NCI-H82 treated with DMSO at 0.1 percent for 48 hours (cell line): Measurements from ENCODE around the gene MICB.
"Not testable (repeated sequence)": the region's sequence is repeated elsewhere in the genome, so short reads cannot be mapped to it uniquely, and the experiment has no call there.

Experiments
- DNase-seq: peaks from one replicate; lab custom pipeline; 2025; ENCODE audit not compliant: unreplicated experiment; lab: John Stamatoyannopoulos, UW

The MICB gene

DNA sequence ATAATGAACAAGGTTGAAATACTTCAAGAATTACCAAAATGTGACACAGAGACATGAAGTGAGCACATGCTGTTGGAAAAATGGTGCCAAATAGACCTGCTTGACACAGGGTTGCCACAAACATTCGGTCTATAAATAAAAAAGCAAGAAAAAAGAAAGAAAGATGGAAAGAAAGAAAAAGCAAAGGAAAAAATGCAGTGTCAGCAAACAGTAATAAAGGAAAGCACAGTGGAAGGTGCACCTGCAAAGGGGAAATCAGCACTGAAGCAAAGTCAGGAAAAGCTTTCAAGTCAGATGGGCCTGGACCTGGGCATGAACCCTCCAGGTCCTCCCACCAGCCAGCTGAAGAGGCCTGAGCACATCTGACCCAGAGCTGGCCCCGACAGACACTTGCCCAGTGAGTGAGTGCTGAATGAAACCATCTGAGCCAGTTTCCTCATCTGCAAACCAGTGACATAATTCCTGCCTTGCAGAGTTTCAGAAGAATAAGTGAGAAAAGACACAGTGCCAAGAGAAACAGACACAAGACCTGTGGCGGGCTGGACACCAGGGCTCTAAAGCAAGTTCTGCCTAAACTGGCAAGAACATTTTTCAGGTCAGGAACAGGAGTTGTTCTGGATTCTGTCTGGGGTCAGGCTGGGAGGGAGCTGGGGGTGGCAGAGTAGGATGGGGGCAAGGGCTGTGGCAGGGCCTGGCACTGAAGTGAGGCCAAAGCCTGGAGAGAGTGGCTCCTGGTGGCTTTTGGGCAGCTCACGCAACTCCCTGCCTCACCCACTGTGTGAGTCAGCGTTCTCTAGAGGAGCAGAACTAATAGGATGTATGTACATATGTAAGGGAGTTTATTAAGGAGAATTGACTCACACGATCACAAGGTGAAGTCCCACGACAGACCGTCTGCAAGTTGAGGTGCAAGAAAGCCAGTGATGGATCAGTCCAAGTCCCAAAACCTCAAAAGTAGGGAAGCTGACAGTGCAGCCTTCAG lies 23.9 kb upstream of the MICB start:
- no peak for DNase-seq

DNA sequence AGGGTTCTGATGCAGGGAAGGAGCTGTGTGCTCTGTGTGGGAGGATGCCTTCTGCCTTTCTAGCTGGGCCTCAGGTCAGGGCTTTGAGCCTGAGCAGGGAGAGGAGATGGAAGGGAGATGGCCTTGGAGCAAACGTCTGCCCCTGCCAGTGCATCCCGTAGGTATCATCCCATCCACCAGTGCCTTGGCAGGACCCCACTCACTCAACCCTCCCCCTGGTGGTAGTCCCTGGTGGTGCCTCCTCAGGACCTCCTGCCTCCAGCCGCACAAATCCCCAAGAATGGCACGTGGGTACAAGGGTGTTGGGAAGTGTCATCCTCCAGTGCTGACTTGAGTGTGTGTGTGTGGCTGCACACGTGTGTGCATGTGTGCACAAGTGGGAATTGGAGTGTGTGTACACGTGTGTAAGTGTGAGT lies 23.1 kb upstream of the MICB start:
- no peak for DNase-seq

DNA sequence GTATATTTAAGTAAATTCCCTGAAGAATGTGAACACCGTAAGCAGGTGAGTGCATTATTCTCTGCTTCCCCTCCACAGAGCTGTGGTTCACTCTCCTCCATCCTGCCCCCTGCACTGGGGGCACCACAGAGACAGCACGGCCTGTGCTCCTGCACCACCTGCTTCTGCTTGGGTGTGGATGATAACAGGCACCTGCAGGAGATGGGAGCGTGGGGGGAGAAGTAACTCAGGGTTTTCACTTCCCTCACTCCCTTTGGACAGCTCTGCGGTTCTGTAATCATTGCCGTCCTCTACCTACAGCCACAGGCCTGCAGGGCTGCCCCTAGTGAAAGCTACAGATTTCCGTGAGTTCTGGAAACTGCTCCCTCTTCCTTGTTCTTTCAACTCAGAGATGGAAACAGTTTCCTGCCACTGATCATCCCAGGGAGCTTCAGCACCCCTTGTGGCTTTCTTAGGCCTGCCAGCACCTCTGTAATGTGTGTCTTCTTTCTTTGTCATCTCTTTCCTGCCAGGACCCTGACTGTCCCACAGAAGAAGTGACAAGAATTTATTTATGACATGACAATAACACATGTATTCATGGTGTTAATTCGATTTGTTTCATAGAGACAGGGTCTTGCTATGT lies 21.3 kb upstream of the MICB start:
- no peak for DNase-seq

DNA sequence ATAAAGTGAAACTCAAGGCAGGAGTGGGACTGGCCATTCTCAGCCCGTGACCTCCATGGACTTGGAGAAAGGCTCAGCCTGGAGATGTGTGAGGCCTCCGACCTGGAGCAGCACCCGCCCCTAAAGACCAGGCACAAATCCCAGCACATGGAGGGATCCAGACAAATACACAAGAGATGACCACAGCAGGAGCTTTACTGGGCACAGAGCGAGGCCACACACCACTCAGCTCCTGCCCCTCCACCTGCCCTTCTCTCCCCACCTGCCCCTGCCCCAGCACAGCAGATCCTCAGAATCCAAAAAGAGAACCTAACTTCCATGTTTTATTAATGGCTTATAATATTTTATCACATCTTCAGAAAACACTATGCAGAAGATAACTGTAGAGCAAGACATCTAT lies 20.4 kb upstream of the MICB start:
- DNase-seq = no peak

DNA sequence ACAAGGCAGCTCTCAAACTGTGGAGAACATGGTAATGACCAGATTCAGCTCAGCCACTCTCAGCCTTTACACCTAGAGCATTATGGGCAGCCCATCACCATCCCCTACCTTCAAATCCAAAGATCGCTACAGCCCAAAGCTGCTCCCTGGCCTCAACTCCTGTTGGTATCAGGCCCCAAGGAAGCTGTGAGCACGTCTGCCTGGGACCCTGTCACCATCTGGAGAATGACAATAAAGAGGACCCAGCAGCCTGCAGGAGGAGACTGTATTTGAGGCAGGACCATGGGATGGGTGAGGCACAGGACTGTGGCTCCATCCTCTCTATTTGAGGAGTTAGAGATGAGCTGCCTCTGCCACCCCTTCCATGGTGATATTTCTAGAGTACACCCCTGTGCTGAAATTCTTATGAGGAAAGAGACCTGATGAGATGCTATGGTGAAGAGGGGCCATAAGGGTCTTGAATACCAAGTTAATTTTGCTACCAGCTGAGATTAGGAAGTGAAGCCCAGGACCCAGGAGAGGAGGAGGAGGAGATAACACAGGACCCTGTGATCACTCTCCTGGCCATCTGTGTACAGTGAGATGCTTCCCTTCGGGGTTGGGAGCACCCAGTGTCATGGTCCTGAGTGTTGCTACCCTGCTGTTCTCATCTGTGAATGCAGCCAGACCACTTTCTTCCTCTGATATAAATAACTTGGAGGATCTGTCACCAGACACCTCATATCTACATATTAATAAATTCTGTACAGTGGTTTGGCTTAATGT lies 19.6 kb upstream of the MICB start:
- DNase-seq = peak; percentile 2

DNA sequence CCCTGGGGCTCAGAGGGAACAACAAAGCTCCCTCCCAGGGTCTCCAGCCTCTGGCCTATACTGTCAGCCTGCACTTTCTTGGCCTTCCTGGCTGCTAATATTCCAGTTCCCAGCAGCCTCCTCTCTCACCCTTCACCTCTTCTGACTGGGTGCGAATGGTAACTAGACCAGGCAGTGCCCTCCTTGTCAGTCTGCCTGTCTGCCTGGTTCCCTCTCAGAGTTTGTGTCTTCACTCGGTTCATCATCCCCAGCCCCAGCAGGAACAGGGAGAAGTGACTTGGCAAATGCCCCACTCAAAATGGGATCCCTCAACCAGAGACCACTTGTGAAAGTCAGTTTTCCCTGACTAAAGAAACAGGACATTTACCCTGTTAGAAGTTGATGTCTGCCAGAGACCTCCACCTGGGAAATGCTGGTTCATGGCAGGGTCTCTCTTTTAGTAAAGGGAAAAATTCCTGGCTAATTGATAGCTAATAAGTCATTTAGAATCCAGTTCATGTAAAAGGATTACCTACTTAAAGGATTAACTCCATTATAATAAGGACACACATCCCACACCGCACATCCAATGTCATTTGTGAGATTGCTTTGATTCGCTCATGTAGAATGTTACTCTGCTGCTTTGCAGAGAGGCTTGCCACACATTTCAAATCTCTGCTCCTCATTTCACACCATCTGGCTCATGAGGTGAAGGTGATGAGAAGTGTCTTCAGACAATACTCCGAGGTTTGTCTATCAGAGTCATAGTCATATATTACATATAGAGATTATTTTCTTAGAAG lies 18.6 kb upstream of the MICB start:
- DNase-seq = peak; percentile 89

DNA sequence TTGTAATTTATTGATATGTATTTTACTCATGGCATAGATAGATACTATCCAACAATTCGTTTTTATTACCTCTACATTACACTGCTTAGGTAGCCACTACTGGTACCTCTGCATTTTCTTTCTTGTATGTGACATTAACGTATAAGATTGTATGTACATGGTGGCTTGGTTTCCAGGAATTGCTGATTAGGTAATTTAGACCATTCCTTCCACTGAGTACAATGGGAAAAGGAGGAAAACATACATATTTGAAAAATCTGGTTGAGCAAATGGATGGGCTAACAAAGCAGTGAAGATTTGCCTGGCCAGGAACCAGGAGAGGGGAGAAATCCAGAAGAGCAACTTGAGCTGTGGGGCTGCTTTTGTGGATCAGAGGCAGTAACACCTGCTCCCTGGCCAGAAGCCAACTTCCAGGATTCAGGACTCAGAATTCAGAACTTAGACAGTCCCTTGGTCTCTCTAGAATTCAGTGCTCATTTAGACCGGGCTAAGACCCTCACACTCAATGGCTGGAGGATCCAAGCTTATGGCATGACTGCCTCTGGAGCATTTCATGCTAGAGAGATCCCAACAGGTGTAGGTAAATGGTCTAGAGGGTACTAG lies 17.9 kb upstream of the MICB start:
- DNase-seq = peak; percentile 88

DNA sequence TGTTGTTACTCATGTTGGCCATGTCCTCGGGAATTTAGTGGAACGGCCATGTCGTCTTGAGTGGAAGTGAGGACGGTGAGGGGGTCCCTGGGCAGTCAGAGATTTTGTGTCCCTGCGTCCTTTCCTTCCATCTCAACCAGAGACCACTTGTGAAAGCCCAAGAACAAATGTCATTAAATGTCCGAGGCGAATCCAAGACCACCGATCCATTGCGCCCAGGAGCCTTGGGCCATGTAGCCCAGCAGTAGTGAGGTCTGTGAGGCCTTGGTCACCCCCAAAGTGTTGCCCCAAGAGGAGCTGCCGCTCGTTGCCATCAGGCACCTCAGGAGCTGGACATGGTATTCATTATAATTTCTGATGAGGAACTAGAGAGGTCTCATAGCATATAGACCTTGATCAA lies 17.4 kb upstream of the MICB start:
- no peak for DNase-seq

DNA sequence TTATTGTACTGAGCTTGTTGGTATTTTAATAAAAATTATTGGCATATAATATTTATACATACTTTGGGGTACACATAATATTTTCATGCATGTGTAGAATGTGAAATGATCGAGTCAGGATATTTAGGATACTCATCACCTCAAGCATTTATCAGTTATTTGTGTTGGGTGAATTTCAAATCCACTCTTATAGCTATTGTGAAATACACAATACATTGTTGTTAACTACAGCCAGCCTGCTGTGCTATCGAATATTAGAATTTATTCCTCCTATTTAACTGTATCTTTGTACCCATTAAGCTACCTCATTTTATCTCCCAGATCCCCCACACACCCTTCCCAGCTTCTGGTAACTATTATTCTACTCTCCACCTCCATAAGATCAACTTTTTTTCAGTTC lies 14.6 kb upstream of the MICB start:
- DNase-seq = no peak

DNA sequence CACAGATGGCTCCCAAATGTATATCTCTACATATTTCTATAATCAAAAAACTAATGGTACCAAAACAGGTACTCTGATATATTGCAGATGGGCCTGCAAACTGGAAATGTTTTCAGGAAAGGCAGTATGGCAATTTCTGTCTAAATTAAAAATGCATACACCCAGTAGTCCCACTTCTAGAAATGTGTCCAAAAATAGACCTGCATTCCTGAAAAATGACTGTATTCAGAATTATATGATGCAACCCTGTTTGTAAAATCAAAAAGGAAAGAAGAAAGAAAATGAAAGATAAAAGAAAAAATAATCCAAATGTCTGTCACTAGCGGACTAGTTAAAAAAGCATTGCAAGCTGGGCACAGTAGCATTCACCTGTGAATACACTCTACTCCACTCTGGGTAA lies 12.9 kb upstream of the MICB start:
- no peak for DNase-seq

DNA sequence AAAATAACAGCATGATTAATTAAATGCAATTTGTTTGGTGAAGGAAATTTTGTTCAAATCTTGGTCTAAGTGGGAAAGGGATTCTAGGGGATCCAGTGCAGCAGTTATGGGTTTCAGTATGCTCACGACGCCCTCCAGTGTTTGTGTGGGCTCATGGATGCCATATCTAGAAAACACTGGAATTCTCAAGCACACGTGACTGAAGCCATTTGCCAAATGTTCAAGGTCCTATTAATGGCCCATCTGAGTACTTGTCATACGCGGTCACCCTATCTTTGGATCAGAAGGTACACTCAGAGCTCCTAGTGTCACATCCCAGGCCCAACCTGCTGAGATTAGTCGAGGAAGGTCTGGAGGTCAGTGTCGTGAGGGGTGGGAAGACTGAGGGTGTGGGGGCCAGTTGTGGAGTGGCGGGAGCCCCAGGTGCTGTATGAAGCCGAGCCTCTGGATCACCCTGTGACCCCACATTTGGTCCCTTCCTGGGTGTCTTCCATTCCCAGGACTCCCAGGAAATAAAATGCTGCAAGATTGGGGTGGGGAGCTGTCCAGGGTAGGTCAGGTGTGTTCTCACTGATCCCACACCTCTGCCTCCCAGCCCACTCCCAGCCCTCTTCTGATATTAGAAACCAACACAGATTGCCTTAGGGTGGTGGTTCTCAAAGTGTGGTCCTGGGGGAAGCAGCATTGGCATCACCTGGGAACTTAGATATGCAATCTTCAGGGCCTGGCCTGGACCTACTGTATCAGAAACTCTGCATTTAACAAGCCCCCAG lies 11.7 kb upstream of the MICB start:
- not testable (repeated sequence) for DNase-seq

DNA sequence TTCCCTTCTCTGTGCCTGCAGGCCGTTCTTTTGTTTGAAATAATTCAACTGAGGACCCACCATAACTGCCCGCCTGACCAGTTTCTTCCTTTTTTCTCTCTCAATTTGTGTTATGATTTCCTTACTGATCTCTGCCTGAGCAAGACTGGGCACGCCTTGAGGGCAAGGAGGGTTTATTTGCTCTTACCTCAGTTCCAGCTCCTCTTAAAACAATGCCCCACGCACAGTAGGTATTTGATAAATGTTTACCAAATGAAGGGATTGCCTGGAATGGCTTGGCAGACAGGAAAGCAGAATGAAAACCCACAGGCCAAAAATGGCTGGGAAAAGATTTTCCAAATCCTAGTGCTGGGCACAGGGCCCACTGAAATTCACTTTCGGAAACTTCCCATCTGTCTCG lies 10.3 kb upstream of the MICB start:
- not testable (repeated sequence) for DNase-seq

DNA sequence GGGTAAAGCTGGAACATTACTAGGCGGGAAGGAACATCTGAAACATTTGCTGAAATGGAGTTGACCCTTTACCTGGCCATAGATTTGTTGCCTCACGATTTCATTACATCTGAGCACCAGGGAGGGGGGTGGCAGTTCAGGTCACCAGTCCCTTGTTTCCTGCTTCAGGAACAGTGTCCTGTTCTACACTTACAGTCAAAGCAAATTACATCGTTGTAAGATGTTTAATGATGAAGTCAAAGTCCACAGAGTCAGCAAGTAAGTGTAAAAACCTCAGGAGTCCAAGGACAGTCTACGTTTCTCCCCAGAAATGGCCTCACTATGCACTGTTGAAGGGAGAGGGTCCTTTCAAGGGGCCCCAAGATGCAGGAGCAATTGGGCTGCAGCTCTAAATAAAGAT lies 8.9 kb upstream of the MICB start:
- DNase-seq = no peak

DNA sequence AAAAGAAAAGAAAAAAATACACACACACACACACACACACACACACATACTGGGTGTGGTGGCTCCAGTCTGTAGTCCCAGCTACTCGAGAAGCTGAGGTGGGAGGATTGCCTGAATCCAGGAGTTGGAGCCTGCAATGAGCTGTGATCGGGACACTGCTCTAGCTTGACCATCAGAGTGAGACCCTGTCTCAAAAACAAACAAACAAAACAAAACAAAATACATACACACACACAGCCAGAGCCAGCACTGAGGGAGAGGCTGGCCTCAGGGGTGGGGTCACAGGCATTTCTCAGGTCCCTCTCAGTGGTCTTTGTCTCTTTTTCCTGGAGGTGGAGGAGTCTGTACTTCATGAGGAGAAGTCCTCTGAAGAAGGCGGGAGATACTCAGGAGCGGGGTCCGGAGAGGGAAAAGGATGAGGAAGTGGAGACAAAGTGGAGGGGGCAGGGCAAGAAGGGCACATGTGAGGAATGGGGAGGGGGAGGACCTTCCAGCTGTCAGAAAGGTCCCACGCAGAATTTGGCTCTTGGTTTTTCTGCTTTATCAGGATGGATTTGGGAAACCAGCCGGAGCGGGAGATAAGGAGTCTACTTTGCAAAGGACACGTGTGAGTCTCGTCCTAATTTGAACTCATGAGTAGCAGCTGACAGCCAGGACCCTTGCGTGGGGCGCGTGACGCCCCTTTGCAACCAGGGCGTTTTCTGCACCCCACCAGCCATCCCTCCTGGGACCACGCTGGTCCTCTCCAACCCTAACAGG lies 7.7 kb upstream of the MICB start:
- DNase-seq = no peak

DNA sequence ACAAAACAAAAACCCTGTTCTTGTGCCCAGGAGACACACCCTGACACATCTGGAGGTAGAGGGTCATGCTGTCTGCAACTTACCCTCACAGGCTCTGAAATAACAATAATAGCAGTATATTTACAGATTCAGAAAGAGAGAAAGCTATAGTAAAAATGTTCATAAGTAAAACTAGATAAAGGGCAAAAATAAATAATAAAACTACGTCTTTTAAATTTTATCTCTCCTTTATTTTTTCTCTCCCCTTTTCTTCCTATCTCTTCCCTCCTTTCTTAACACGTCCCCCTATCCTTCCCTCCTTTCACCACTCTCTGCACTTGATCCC lies 4.4 kb upstream of the MICB start:
- DNase-seq = not testable (repeated sequence)

DNA sequence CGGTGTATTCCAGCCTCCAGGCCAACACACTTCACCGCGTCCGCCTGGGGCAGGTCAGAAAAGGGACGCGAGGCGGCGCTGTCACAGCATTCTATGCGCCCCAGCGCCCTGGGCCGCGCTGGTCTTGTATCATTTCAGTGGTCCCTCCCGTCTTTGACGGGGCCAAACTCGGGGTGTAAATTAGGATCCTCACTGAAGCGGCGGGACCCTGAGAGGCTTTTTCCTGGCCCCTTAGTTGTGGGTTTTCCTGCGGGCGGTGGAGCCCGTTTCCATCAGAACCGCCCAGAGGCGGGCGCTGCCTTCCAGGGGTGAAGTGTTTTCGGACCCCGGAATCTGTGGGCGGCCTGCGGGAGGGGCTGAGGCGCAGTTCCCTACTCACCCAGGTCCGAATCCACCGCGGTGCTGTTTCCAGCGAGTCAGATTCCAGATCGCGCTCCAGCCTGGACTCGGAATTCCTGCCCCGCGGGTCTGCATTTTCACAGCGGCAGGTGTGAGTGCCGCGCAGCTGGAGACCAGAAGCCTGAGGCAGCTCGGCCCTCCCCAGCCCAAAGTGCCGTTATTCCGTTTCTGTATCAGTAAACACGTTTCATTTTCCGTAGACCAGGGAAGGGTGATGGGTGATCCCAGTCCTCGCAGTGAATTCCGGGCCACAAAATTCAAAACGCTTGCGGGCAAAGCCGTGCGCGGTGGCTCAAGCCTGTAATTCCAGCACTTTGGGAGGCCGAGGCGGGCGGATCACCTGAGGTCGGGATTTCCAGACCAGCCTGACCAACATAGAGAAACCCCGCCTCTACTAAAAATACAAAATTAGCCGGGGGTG lies 3.9 kb upstream of the MICB start:
- peak; percentile 26 for DNase-seq

DNA sequence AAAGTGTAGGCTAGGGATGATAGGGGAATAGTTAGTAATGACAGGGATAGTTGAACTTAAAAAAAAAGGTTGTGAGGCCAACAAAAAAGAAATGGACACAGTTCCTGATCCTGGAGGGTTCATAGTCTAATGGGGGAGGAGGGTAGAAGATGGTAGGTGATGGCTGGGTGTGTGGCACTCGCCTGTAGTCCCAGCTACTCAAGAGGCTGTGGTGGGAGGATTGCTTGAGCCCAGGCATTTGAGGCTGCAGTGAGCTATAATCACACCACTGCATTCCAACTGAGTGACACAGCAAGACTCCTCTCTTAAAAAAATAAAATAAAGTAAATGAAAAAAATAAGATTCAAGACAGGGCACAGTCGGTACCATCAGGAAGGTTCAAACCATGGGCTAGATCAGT lies 2.4 kb upstream of the MICB start:
- DNase-seq = no peak

DNA sequence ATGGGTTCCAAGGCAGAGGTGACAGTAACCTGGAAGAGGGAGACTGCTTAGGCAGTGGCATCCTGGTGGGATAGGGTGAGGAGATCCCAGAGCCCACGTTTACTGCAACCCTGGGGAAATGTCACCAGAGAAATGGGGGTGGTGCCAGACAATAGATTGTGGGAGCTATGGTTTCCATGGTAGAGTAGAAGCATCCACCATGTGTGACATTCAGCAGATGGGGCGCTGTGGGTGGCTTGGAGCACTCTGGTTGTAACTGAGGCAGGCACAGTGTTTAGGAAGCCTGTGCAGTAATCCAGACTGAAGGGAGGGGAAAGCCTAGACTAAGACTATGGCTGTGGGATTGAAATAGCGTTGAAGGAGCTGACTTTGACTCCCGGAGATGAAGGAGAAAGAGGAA lies 1.1 kb upstream of the MICB start:
- DNase-seq = not testable (repeated sequence)
